CD4-positive, alpha-beta T cell (primary cell): ENCODE results near the gene NT5DC2. TPM values are rescaled to one million over a fixed set of nuclear protein-coding genes. Genes with fewer than 3 reads are reported as not detected.
A peak's percentile ranks its signal among the peaks of the same experiment; 100 is the strongest.

Experiments used
- ATAC-seq: fragments of 200-7000 bp; cut with Tn5 transposase; one replicate; pipeline ENCODE4 v1.10.0; 2022; ENCODE audit warnings: mild to moderate bottlenecking; ENCODE audit not compliant: poor library complexity
- CTCF ChIA-PET: fragments of 350-600 bp; sonication (Branson Sonifier 250); formaldehyde crosslinking; loops from one replicate; lab custom pipeline; 2021; ENCODE audit warnings: antibody characterized with exemption, inconsistent platforms; lab: Charles Lee
- POLR2A ChIA-PET: fragments of 350-600 bp; sonication (Branson Sonifier 250); formaldehyde crosslinking; loops from one replicate; lab custom pipeline; 2021; ENCODE audit warnings: antibody characterized with exemption, inconsistent platforms; lab: Charles Lee
- DNase-seq, 14 experiments: peaks; one replicate each; pipeline ENCODE4 v3.0.0-alpha.2; 2013 to 2020; ENCODE audit warnings: mixed read lengths in 2 of 14
- H3K27ac ChIP-seq, 2 donors: one replicate each; pipeline versions ENCODE4 v1.5.1 to v1.7.0; 2013; ENCODE audit warnings: low read length in 2 of 2, low read depth in 1 of 2, mild to moderate bottlenecking in 1 of 2
- H3K27me3 ChIP-seq, 2 experiments: 1 replicate in 1 of 2; 2 replicates in 1 of 2; pipeline versions ENCODE4 v1.6.1 to v1.7.0; 2013; ENCODE audit warnings: low read length in 2 of 2, control low read depth in 1 of 2, mild to moderate bottlenecking in 1 of 2, moderate library complexity in 1 of 2; ENCODE audit not compliant: insufficient read depth in 2 of 2, control insufficient read depth in 1 of 2
- H3K36me3 ChIP-seq: one replicate; pipeline ENCODE4 v1.6.1; 2013; ENCODE audit warnings: low read length, control low read depth; ENCODE audit not compliant: insufficient read depth
- H3K4me1 ChIP-seq: one replicate; pipeline ENCODE4 v1.6.1; 2013; ENCODE audit warnings: low read length, control low read depth; ENCODE audit not compliant: insufficient read depth
- H3K4me3 ChIP-seq: one replicate; pipeline ENCODE4 v1.5.1; 2013; ENCODE audit warnings: mild to moderate bottlenecking, low read length, moderate library complexity
- H3K9me3 ChIP-seq, 2 experiments: 1 replicate in 1 of 2; 2 replicates in 1 of 2; pipeline versions ENCODE4 v1.6.1 to v1.7.0; 2013; ENCODE audit warnings: low read length in 2 of 2, mild to moderate bottlenecking in 2 of 2, control low read depth in 1 of 2, moderate library complexity in 1 of 2; ENCODE audit not compliant: control insufficient read depth in 1 of 2, insufficient read depth in 1 of 2
- H3K27ac Mint-ChIP-seq: one replicate; pipeline ENCODE4 v1.8.0; 2020; ENCODE audit warnings: mixed read lengths
- H3K27me3 Mint-ChIP-seq: one replicate; pipeline ENCODE4 v1.8.0; 2021; ENCODE audit warnings: mixed read lengths
- H3K36me3 Mint-ChIP-seq: one replicate; pipeline ENCODE4 v1.8.0; 2021; ENCODE audit warnings: low read depth, mixed read lengths
- H3K4me1 Mint-ChIP-seq: one replicate; pipeline ENCODE4 v1.8.0; 2021; ENCODE audit warnings: low read depth, mixed read lengths
- H3K4me3 Mint-ChIP-seq: one replicate; pipeline ENCODE4 v1.8.0; 2020; ENCODE audit warnings: mild to moderate bottlenecking, mixed read lengths
- H3K9me3 Mint-ChIP-seq: one replicate; pipeline ENCODE4 v1.8.0; 2020; ENCODE audit warnings: mixed read lengths
- CTCF ChIP-seq: fragments of 200-600 bp; IDR thresholded peaks from one replicate; pipeline ENCODE4 v1.8.0; 2022; ENCODE audit warnings: antibody characterized with exemption, mild to moderate bottlenecking
- intact Hi-C, 2 experiments: fragments of 100-400 bp; cut with DNase I in 1 of 2; cut with micrococcal nuclease in 1 of 2; formaldehyde crosslinking; loops; one replicate each; pipeline versions ENCODE4 v1.15.1 to v1.9.0; 2023 to 2025; cut with DNase I, micrococcal nuclease
- total RNA-seq, 174 experiments: library from RNA in 2 of 174; stranded (reverse) in 2 of 174; gene quantifications; one replicate each; pipeline ENCODE4 v1.2.3 and lab custom pipeline; 2021 to 2026

The NT5DC2 gene
- total RNA-seq, 2 experiments from 2014 or later: 2.5 to 4.2 TPM

DNA sequence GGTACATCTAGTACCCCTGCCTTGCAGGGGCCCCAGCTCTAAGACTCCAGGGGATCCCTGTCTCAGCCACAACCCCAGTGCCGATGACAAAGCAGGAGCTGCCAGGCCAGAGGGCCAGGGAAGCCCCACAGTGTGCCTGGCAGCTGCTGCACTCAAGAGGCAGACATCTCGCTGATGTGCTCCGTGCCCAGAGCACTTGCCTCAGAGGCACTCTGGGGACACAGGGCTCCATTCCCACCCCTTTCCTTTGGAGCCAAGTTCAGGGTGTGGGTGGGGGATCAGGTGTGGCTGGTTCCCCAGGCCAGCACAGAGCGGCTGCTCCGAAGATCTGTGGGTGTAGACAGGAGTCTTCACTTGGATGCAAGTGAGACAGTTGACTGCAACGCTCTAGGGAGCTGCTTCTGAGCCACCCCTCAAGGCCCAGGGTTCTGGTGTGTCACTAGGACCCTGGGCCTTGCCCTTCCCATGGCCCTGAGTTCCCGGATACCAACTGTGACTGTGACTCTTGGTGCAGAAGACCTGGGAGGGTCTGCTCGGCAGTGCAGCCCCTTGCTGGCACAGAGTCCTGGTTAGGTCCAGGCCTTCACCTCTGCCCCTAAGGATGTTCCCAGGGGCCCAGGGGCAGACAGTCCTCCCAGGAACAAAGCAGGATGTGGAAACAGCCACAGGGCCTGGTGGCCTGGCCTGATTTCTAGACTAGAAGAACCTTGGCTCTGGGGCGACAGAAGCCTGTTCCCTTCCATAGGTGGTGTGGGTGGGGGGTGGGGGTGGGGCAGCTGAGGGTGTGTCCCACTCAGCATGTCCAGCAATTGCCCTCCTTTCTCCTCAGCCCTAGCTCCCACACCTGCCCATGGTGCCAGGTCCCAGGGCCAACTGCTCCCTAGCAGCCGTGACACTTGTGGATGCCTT, 2.5 kb downstream of the NT5DC2 start:
- Mint-ChIP-seq H3K27ac (no peak overlapping the region), H3K9me3 (no peaks in the 10 kb centered on the region), H3K4me1 (peaks cover 10% of the 10 kb centered on the region), H3K36me3 (no peaks in the 10 kb centered on the region), H3K4me3 (no peak overlapping the region), H3K27me3 (no peaks in the 10 kb centered on the region)
- CTCF ChIA-PET: no interaction called here
- Histone ChIP-seq H3K4me1 (peaks cover 31% of the 10 kb centered on the region), H3K27me3 (peaks cover 0 to 3% of the 10 kb centered on the region in 2 experiments), H3K36me3 (no peaks in the 10 kb centered on the region), H3K9me3 (no peaks in the 10 kb centered on the region), H3K4me3 (no peak overlapping the region), H3K27ac (no peak overlapping the region)
- peak in 1 of 14 experiments; percentile 18 for DNase-seq
- TF ChIP-seq CTCF: no peak
- ATAC-seq: no peak
- POLR2A ChIA-PET: no interaction called here
- intact Hi-C loops: loop anchor here in 1 of 2 experiments (10.0 kb wide), 3 partner anchors 336 to 1966 kb away; partner anchors contain the start of genes ALAS1, C3orf18, HEMK1 and STIMATE

GRCh38 chr3:52529376-52530333, 4.0 kb downstream of the NT5DC2 start:
- H3K27me3 ChIP-seq: peaks cover 0 to 3% of the 10 kb centered on the region in 2 experiments
- peak in 1 of 14 experiments; percentile 24 for DNase-seq
- no peak for TF ChIP-seq CTCF
- no peak overlapping the region for H3K27ac ChIP-seq
- H3K9me3 ChIP-seq: no peaks in the 10 kb centered on the region
- no peak overlapping the region for H3K4me3 ChIP-seq
- no peaks in the 10 kb centered on the region for H3K27me3 Mint-ChIP-seq
- peaks cover 23% of the 10 kb centered on the region for H3K4me1 ChIP-seq
- H3K27ac Mint-ChIP-seq: no peak overlapping the region
- no peak overlapping the region for H3K4me3 Mint-ChIP-seq
- H3K9me3 Mint-ChIP-seq: no peaks in the 10 kb centered on the region
- ChIA-PET POLR2A (no interaction called here), CTCF (interaction anchor here (0.6 kb wide), 1 partner anchor 19 kb away, joined by 3 read pairs; no protein-coding TSS in a partner anchor)
- H3K4me1 Mint-ChIP-seq: no peaks in the 10 kb centered on the region
- H3K36me3 Mint-ChIP-seq: no peaks in the 10 kb centered on the region
- H3K36me3 ChIP-seq: no peaks in the 10 kb centered on the region
- no peak for ATAC-seq
- intact Hi-C loops: loop anchor here in 1 of 2 experiments (10.0 kb wide), 3 partner anchors 335 to 1965 kb away; partner anchors contain the start of genes ALAS1, C3orf18, HEMK1 and STIMATE
